H9 (cell line): ENCODE results near the gene MAP3K9. TPM values are rescaled to one million over a fixed set of nuclear protein-coding genes. Genes with fewer than 3 reads are reported as not detected.

ENCODE experiments used
- DNase-seq: peaks from one replicate; pipeline ENCODE4 v3.0.0-alpha.2; 2017
- H2AFZ ChIP-seq: one replicate; pipeline ENCODE4 v1.6.1; 2013; ENCODE audit warnings: mild to moderate bottlenecking, low read length, control low read depth, moderate library complexity
- H2AK5ac ChIP-seq: 2 replicates; pipeline ENCODE4 v1.6.1; 2013; ENCODE audit warnings: low read length, control low read depth, mixed read lengths; ENCODE audit not compliant: insufficient read length
- H2BK120ac ChIP-seq: one replicate; pipeline ENCODE4 v1.6.1; 2013; ENCODE audit warnings: low read depth, mild to moderate bottlenecking, low read length, control low read depth, inconsistent platforms; ENCODE audit not compliant: poor library complexity, severe bottlenecking
- H2BK12ac ChIP-seq: 2 replicates; pipeline ENCODE4 v1.6.1; 2013; ENCODE audit warnings: low read length, control low read depth, mixed read lengths, low read depth; ENCODE audit not compliant: insufficient read length
- H2BK15ac ChIP-seq: 2 replicates; pipeline ENCODE4 v1.6.1; 2013; ENCODE audit warnings: low read depth, low read length, control low read depth
- H2BK20ac ChIP-seq: one replicate; pipeline ENCODE4 v1.6.1; 2013; ENCODE audit warnings: low read depth, mild to moderate bottlenecking, low read length, control low read depth, inconsistent platforms; ENCODE audit not compliant: poor library complexity, severe bottlenecking
- H2BK5ac ChIP-seq: 2 replicates; pipeline ENCODE4 v1.6.1; 2013; ENCODE audit warnings: low read length, control low read depth, mixed read lengths; ENCODE audit not compliant: insufficient read length
- H3K14ac ChIP-seq: 2 replicates; pipeline ENCODE4 v1.6.1; 2013; ENCODE audit warnings: low read length, control low read depth; ENCODE audit not compliant: insufficient read depth
- H3K18ac ChIP-seq: 2 replicates; pipeline ENCODE4 v1.6.1; 2013; ENCODE audit warnings: low read depth, mild to moderate bottlenecking, mixed read lengths, low read length, control low read depth; ENCODE audit not compliant: insufficient read length
- H3K23ac ChIP-seq: 2 replicates; pipeline ENCODE4 v1.6.1; 2013; ENCODE audit warnings: low read length, control low read depth, mixed read lengths, low read depth; ENCODE audit not compliant: insufficient read length
- H3K23me2 ChIP-seq: 2 replicates; pipeline ENCODE4 v1.6.1; 2013; ENCODE audit warnings: low read depth, mild to moderate bottlenecking, mixed read lengths, low read length, control low read depth; ENCODE audit not compliant: insufficient read length, poor library complexity, severe bottlenecking
- H3K27ac ChIP-seq: 2 replicates; pipeline ENCODE4 v1.5.1; 2013; ENCODE audit warnings: low read length, control low read depth, mixed read lengths, low read depth; ENCODE audit not compliant: insufficient read length
- H3K27me3 ChIP-seq: 2 replicates; pipeline ENCODE4 v1.6.1; 2013; ENCODE audit warnings: low read length, control low read depth, inconsistent platforms; ENCODE audit not compliant: insufficient read depth
- H3K4ac ChIP-seq: 2 replicates; pipeline ENCODE4 v1.6.1; 2013; ENCODE audit warnings: low read depth, mild to moderate bottlenecking, control low read depth, inconsistent platforms, low read length, moderate library complexity
- H3K4me1 ChIP-seq: 2 replicates; pipeline ENCODE4 v1.6.1; 2013; ENCODE audit warnings: low read length, control low read depth, inconsistent platforms; ENCODE audit not compliant: insufficient read depth
- H3K4me2 ChIP-seq: 2 replicates; pipeline ENCODE4 v1.6.1; 2013; ENCODE audit warnings: low read length, control low read depth, mixed read lengths; ENCODE audit not compliant: insufficient read length, insufficient read depth
- H3K56ac ChIP-seq: 2 replicates; pipeline ENCODE4 v1.6.1; 2013; ENCODE audit warnings: low read depth, mild to moderate bottlenecking, mixed read lengths, low read length, control low read depth; ENCODE audit not compliant: insufficient read length
- H3K79me1 ChIP-seq: 2 replicates; pipeline ENCODE4 v1.6.1; 2013; ENCODE audit warnings: low read depth, mild to moderate bottlenecking, moderate library complexity, low read length, control low read depth, inconsistent platforms; ENCODE audit not compliant: insufficient read depth, poor library complexity, severe bottlenecking
- H3K79me2 ChIP-seq: 2 replicates; pipeline ENCODE4 v1.6.1; 2013; ENCODE audit warnings: low read length, control low read depth, inconsistent platforms; ENCODE audit not compliant: insufficient read depth
- H3K9ac ChIP-seq: 2 replicates; pipeline ENCODE4 v1.6.1; 2013; ENCODE audit warnings: low read length, control low read depth, mixed read lengths; ENCODE audit not compliant: insufficient read length; ENCODE audit errors: extremely low read depth
- H3K9me3 ChIP-seq: one replicate; pipeline ENCODE4 v1.6.1; 2013; ENCODE audit warnings: low read depth, low read length, inconsistent platforms; ENCODE audit not compliant: control insufficient read depth
- H3T11ph ChIP-seq: one replicate; pipeline ENCODE4 v1.6.1; 2013; ENCODE audit warnings: mild to moderate bottlenecking, low read length, control low read depth, inconsistent platforms
- H4K20me1 ChIP-seq: one replicate; pipeline ENCODE4 v1.6.1; 2013; ENCODE audit not compliant: control insufficient read depth, insufficient read length, insufficient read depth
- H4K5ac ChIP-seq: 2 replicates; pipeline ENCODE4 v1.6.1; 2013; ENCODE audit warnings: low read depth, mild to moderate bottlenecking, mixed read lengths, low read length, control low read depth; ENCODE audit not compliant: insufficient read length
- H4K8ac ChIP-seq: replicated peaks from 2 replicates; pipeline ENCODE4 v1.6.1; 2013; ENCODE audit warnings: low read length, control low read depth, mixed read lengths, low read depth; ENCODE audit not compliant: insufficient read length
- H4K91ac ChIP-seq: 2 replicates; pipeline ENCODE4 v1.6.1; 2013; ENCODE audit warnings: low read depth, mild to moderate bottlenecking, moderate library complexity, mixed read lengths, low read length, control low read depth; ENCODE audit not compliant: insufficient read length
- H3K27ac Mint-ChIP-seq, 3 experiments: 2 replicates in 2 of 3; 3 replicates in 1 of 3; pipeline ENCODE4 v1.8.0; 2020 to 2021; ENCODE audit warnings: mixed read lengths in 3 of 3, mild to moderate bottlenecking in 1 of 3, moderate library complexity in 1 of 3
- H3K27me3 Mint-ChIP-seq: 2 replicates; pipeline ENCODE4 v1.8.0; 2021; ENCODE audit warnings: low read depth, mild to moderate bottlenecking, moderate library complexity, mixed read lengths
- H3K36me3 Mint-ChIP-seq, 3 experiments: 2 replicates in 2 of 3; 3 replicates in 1 of 3; pipeline ENCODE4 v1.8.0; 2020 to 2021; ENCODE audit warnings: low read depth in 3 of 3, mixed read lengths in 3 of 3; ENCODE audit not compliant: insufficient read depth in 1 of 3
- H3K4me1 Mint-ChIP-seq, 2 experiments: 2 replicates each; pipeline ENCODE4 v1.8.0; 2020; ENCODE audit warnings: mixed read lengths in 2 of 2
- H3K4me3 Mint-ChIP-seq, 2 experiments: 2 replicates in 1 of 2; 3 replicates in 1 of 2; pipeline ENCODE4 v1.8.0; 2020 to 2021; ENCODE audit warnings: mild to moderate bottlenecking in 2 of 2, mixed read lengths in 2 of 2, moderate library complexity in 1 of 2
- H3K9me3 Mint-ChIP-seq, 2 experiments: 2 replicates in 1 of 2; 3 replicates in 1 of 2; pipeline ENCODE4 v1.8.0; 2020; ENCODE audit warnings: mild to moderate bottlenecking in 2 of 2, mixed read lengths in 2 of 2, moderate library complexity in 1 of 2
- WGBS: extraction: QIAGEN DNeasy Blood & Tissue Kit; methylation state at CpG from one replicate; pipeline ENCODE4 v1.1.7; 2013; ENCODE audit warnings: missing lambda C conversion rate, low lambda C conversion rate, mixed read lengths; ENCODE audit not compliant: insufficient read length; ENCODE audit errors: extremely low coverage; 5-methylcytosine and 5-hydroxymethylcytosine counted together
- total RNA-seq: library from RNA; stranded (reverse); gene quantifications from 2 replicates; pipeline ENCODE4 v1.2.1, GENCODE V29; 2021
- TF ChIP-seq, protein P1 (sequence below): fragments of 200-600 bp; sonication (generic); conservative IDR thresholded peaks from 3 replicates; pipeline ENCODE4 v1.8.0; 2021; ENCODE audit warnings: antibody characterized with exemption, mild to moderate bottlenecking

The MAP3K9 gene
- total RNA-seq, 1 experiment from 2014 or later, result 20.0 TPM

DNA sequence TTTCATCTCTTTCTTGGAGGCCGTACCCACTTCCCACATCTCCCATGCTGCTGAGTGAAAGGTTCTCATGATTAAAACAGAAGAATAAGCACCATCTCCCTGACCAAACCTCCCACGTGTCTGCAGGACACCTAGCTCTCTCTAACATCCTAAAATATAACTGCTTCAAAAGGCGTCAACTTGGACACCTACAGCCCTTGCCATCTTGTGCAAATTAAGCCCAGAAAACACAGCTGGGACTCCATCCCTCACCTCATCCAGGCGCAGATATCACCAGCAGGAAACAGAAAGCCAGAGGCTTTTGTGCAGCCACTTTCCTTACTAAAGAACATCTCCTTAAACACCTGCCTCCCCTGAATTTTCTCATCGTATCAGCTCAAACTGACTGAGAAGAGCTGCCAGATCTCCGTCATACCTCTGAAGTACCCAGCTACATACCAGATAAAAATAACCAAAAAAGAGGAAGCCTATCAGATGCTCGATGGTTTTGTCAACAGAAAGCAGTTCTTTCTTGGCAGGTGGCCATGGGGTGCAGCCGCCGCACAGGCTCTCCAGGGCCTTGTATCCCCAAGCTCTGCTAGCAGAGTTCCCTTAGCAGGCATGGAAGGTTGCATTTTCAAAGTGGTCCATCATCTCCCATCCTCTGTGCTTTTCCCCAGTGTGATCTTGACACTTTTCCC lies 28.8 kb downstream of the MAP3K9 start:
- no peaks in the 10 kb centered on the region for H3K27me3 Mint-ChIP-seq
- no peak overlapping the region for H3K4me2 ChIP-seq
- H3K23ac ChIP-seq, result no peak overlapping the region

More for the DNA sequence above, 28.8 kb downstream of the MAP3K9 start:
- Histone ChIP-seq H2BK120ac (no peak overlapping the region), H2BK20ac (no peak overlapping the region), H2BK12ac (no peak overlapping the region), H3K27ac (no peak overlapping the region), H3K9ac (no peak overlapping the region), H2BK15ac (no peak overlapping the region), H2AK5ac (no peak overlapping the region), H3K23me2 (no peaks in the 10 kb centered on the region), H3K9me3 (no peaks in the 10 kb centered on the region), H4K8ac (no peak overlapping the region), H3K18ac (no peak overlapping the region), H3K79me1 (peaks cover 12% of the 10 kb centered on the region), H2BK5ac (no peak overlapping the region), H3K56ac (no peak overlapping the region), H3K4ac (no peak overlapping the region), H3K4me1 (no peaks in the 10 kb centered on the region; the same call in 1 of the 2 replicates), H3T11ph (no peak overlapping the region), H4K91ac (no peak overlapping the region), H3K79me2 (peaks cover 2% of the 10 kb centered on the region; the same call in 1 of the 2 replicates), H2AFZ (no peak overlapping the region), H4K5ac (no peak overlapping the region), H3K14ac (no peak overlapping the region), H3K27me3 (no peaks in the 10 kb centered on the region), H4K20me1 (no peaks in the 10 kb centered on the region)
- TF ChIP-seq, protein P1, sequence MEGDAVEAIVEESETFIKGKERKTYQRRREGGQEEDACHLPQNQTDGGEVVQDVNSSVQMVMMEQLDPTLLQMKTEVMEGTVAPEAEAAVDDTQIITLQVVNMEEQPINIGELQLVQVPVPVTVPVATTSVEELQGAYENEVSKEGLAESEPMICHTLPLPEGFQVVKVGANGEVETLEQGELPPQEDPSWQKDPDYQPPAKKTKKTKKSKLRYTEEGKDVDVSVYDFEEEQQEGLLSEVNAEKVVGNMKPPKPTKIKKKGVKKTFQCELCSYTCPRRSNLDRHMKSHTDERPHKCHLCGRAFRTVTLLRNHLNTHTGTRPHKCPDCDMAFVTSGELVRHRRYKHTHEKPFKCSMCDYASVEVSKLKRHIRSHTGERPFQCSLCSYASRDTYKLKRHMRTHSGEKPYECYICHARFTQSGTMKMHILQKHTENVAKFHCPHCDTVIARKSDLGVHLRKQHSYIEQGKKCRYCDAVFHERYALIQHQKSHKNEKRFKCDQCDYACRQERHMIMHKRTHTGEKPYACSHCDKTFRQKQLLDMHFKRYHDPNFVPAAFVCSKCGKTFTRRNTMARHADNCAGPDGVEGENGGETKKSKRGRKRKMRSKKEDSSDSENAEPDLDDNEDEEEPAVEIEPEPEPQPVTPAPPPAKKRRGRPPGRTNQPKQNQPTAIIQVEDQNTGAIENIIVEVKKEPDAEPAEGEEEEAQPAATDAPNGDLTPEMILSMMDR, result no peak
- Mint-ChIP-seq H3K4me3 (no peak overlapping the region), H3K9me3 (no peaks in the 10 kb centered on the region; a peak in 1 of 5 replicates), H3K4me1 (peaks cover 0 to 14% of the 10 kb centered on the region in 2 experiments; a peak in 1 of 4 replicates), H3K36me3 (peaks cover 3 to 9% (median 5%) of the 10 kb centered on the region in 3 experiments; a peak in 6 of 7 replicates), H3K27ac (peak overlapping the region in 1 of 3 experiments; percentile 8; a peak in 1 of 7 replicates)
- DNase-seq, result no peak
- WGBS, result no CpG with 5 or more reads among the region's 9 CpGs
